Measurements from ENCODE around the gene ATP8B4. TPM values are rescaled to one million over a fixed set of nuclear protein-coding genes. Genes with fewer than 3 reads are reported as not detected.
"Not testable (repeated sequence)": the region's sequence is repeated elsewhere in the genome, so short reads cannot be mapped to it uniquely, and the experiment has no call there.

The ATP8B4 gene
- polyA plus RNA-seq, 4 donors = 2.9 to 3.5 (median 3.1) TPM

- no peak for DNase-seq (ENCODE audit: low read depth in 4 of 4, low spot score in 2 of 4)
These were observed 22.8 kb upstream of the ATP8B4 start for GRCh38 chr15:50141856-50142255.

GRCh38 chr15:50140983-50141382, 21.9 kb upstream of the ATP8B4 start:
- no peak for DNase-seq (ENCODE audit: low read depth in 4 of 4, low spot score in 2 of 4)

- DNase-seq (ENCODE audit: low read depth in 4 of 4, low spot score in 2 of 4) = no peak
These were observed 21.1 kb upstream of the ATP8B4 start for GRCh38 chr15:50140098-50140497.

GRCh38 chr15:50138391-50138790, 19.4 kb upstream of the ATP8B4 start:
- DNase-seq (ENCODE audit: low read depth in 4 of 4, low spot score in 2 of 4) = no peak

- DNase-seq (ENCODE audit: low read depth in 4 of 4, low spot score in 2 of 4) = no peak
These were observed 18.9 kb upstream of the ATP8B4 start for GRCh38 chr15:50137893-50138292.

GRCh38 chr15:50137330-50137761, 18.3 kb upstream of the ATP8B4 start:
- DNase-seq (ENCODE audit: low read depth in 4 of 4, low spot score in 2 of 4) = no peak

GRCh38 chr15:50135031-50135551, 16.1 kb upstream of the ATP8B4 start:
- DNase-seq (ENCODE audit: low read depth in 4 of 4, low spot score in 2 of 4) = no peak

GRCh38 chr15:50134524-50135024, 15.5 kb upstream of the ATP8B4 start:
- DNase-seq (ENCODE audit: low read depth in 4 of 4, low spot score in 2 of 4) = no peak

GRCh38 chr15:50132251-50132984, 13.4 kb upstream of the ATP8B4 start:
- not testable (repeated sequence) for DNase-seq (ENCODE audit: low read depth in 4 of 4, low spot score in 2 of 4)

GRCh38 chr15:50131617-50132016, 12.6 kb upstream of the ATP8B4 start:
- DNase-seq (ENCODE audit: low read depth in 4 of 4, low spot score in 2 of 4) = no peak

GRCh38 chr15:50128266-50128665, 9.2 kb upstream of the ATP8B4 start:
- no peak for DNase-seq (ENCODE audit: low read depth in 4 of 4, low spot score in 2 of 4)

GRCh38 chr15:50127255-50127777, 8.3 kb upstream of the ATP8B4 start:
- no peak for DNase-seq (ENCODE audit: low read depth in 4 of 4, low spot score in 2 of 4)

GRCh38 chr15:50126072-50126471, 7.0 kb upstream of the ATP8B4 start:
- DNase-seq (ENCODE audit: low read depth in 4 of 4, low spot score in 2 of 4) = no peak

GRCh38 chr15:50124631-50125030, 5.6 kb upstream of the ATP8B4 start:
- no peak for DNase-seq (ENCODE audit: low read depth in 4 of 4, low spot score in 2 of 4)

- no peak for DNase-seq (ENCODE audit: low read depth in 4 of 4, low spot score in 2 of 4)
These were observed 5.0 kb upstream of the ATP8B4 start for GRCh38 chr15:50123861-50124557.

GRCh38 chr15:50120729-50121128, 1.7 kb upstream of the ATP8B4 start:
- no peak for DNase-seq (ENCODE audit: low read depth in 4 of 4, low spot score in 2 of 4)

- no peak for DNase-seq (ENCODE audit: low read depth in 4 of 4, low spot score in 2 of 4)
These were observed 1.5 kb downstream of the ATP8B4 start for GRCh38 chr15:50117431-50118027.

- DNase-seq (ENCODE audit: low read depth in 4 of 4, low spot score in 2 of 4) = no peak
These were observed 2.6 kb downstream of the ATP8B4 start for GRCh38 chr15:50116477-50116876.

- no peak for DNase-seq (ENCODE audit: low read depth in 4 of 4, low spot score in 2 of 4)
These were observed 4.8 kb downstream of the ATP8B4 start for GRCh38 chr15:50113992-50114780.

- DNase-seq (ENCODE audit: low read depth in 4 of 4, low spot score in 2 of 4) = no peak
These were observed 5.9 kb downstream of the ATP8B4 start for GRCh38 chr15:50113187-50113505.

Measured in left renal cortex interstitium (tissue), 4 donors.